DOHH2 (cell line): ENCODE data around the gene TULP1.

Source experiments
- CTCF ChIP-seq: fragments of 200-600 bp; sonication (generic); IDR thresholded peaks from one replicate; pipeline ENCODE4 v1.5.1; 2014; ENCODE audit warnings: antibody characterized with exemption, mild to moderate bottlenecking, low read depth, low read length; ENCODE audit not compliant: poor library complexity, severe bottlenecking
- EZH2phosphoT487 ChIP-seq: fragments of 200-600 bp; sonication (generic); IDR thresholded peaks from 2 replicates; pipeline ENCODE4 v1.6.1; 2017; ENCODE audit warnings: borderline replicate concordance, mild to moderate bottlenecking, antibody characterized with exemption, low read length, moderate library complexity, mixed read lengths

- TF ChIP-seq CTCF (no peak), EZH2phosphoT487 (no peak)
Measured at GRCh38 chr6:35521235-35521634, 8.5 kb upstream of the TULP1 start.
